ENCODE measurements around the gene LGR6.

Gene LGR6

GRCh38 chr1:202207292-202207691 is 13.7 kb downstream of the LGR6 start:
- TF ChIP-seq, protein P1, sequence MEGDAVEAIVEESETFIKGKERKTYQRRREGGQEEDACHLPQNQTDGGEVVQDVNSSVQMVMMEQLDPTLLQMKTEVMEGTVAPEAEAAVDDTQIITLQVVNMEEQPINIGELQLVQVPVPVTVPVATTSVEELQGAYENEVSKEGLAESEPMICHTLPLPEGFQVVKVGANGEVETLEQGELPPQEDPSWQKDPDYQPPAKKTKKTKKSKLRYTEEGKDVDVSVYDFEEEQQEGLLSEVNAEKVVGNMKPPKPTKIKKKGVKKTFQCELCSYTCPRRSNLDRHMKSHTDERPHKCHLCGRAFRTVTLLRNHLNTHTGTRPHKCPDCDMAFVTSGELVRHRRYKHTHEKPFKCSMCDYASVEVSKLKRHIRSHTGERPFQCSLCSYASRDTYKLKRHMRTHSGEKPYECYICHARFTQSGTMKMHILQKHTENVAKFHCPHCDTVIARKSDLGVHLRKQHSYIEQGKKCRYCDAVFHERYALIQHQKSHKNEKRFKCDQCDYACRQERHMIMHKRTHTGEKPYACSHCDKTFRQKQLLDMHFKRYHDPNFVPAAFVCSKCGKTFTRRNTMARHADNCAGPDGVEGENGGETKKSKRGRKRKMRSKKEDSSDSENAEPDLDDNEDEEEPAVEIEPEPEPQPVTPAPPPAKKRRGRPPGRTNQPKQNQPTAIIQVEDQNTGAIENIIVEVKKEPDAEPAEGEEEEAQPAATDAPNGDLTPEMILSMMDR (IDR thresholded peaks at IDR 0.05; ENCODE audit: low read depth, low read length), result no peak
- DNase-seq (ENCODE audit: low read depth in 2 of 2), result peak; percentile 61 to 86
- H3K4me3 ChIP-seq (replicated peaks in 1 of 2; ENCODE audit: low read depth in 2 of 2, low read length in 2 of 2), result no peak overlapping the region

DNA sequence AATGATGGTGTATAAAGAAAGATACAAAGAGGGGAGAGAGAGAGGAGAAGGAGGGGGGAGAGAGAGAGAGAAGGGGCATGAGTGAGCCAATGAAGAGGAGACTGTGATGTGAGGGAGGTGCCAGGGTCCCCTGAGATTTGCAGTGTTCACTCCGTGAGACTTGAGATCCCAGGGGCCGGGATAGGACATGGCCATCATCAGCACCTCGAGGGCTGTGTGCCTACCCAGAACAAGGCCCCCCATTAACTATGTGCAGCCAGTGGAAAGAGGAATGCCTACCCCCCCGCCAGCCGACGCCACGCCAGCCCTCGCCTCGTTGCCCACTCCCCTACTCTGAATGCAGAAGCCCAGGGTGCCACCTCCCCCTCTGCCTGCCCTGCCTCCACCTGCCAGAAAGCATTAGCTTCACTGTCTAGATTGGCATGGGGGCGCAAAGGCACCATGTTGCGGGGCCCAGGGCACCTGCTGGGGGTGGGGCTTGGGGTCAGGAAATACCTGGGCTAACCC is 14.8 kb downstream of the LGR6 start:
- TF ChIP-seq, protein P1 (IDR thresholded peaks at IDR 0.05; ENCODE audit: low read depth, low read length), result no peak
- H3K4me3 ChIP-seq (replicated peaks in 1 of 2; ENCODE audit: low read depth in 2 of 2, low read length in 2 of 2), result no peak overlapping the region

DNA sequence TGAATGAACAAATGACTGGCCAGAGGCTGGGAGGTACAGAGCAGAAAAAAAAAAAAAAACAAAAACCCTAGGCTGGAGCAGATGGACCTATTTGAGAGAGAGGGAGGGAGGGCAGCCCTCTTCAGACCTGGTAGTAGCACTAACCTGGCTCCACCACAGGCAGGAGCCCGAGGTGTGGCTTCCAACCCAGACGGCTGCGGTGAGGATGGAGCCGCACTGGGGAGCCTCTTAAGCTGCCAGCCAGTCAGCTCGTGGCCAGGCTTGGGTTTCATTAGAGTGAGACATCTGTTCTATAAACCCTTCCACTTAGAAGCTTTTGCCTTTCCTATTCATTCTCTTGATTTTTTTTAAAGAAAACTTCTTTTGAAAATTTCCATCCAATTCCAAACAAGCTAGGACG is 16.8 kb downstream of the LGR6 start:
- TF ChIP-seq, protein P1 (IDR thresholded peaks at IDR 0.05; ENCODE audit: low read depth, low read length), result no peak
- DNase-seq (ENCODE audit: low read depth in 2 of 2), result no peak
- no peak overlapping the region for H3K4me3 ChIP-seq (replicated peaks in 1 of 2; ENCODE audit: low read depth in 2 of 2, low read length in 2 of 2)

More for the DNA sequence above, 14.8 kb downstream of the LGR6 start:
- DNase-seq (ENCODE audit: low read depth in 2 of 2), result no peak

DNA sequence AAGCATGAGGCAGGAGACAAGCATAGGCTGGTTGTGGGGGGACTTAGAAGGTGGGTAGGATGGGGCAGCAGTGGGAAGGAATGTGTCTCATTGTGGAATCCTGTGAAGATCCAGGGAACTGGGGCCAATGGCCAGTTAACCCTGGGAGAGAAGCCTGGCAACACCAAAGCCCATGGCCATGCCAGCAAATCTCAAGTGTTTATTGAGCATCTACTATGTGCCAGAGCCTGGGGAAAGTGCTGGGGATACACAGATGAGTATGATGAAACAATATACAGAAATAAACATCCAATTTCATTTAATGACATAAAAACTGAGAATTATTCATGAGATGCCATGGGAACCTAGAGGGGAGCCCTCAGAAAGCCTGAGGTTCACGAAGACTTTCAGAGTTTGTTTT is 17.4 kb downstream of the LGR6 start:
- no peak overlapping the region for H3K4me3 ChIP-seq (replicated peaks in 1 of 2; ENCODE audit: low read depth in 2 of 2, low read length in 2 of 2)
- TF ChIP-seq, protein P1 (IDR thresholded peaks at IDR 0.05; ENCODE audit: low read depth, low read length), result no peak
- no peak for DNase-seq (ENCODE audit: low read depth in 2 of 2)

DNA sequence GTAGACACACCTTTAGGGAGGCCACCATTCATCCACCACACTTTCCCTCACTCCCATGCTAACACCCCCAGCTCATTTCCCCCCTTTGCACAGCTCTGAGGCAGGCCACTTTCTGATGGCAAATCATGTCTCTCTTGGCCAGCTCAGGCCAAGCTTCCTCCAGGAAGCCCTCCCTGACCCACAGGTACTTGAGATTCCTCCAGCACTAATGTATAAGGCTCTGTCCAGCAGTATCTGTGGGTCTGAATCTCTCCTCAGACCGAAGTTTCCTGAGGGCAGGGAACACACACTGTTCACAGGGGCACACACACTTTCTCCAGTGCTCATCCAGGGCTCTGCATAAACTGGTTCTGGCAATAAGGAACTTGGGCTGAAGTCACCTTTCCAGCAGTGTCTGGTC is 19.2 kb downstream of the LGR6 start:
- H3K4me3 ChIP-seq (replicated peaks in 1 of 2; ENCODE audit: low read depth in 2 of 2, low read length in 2 of 2), result no peak overlapping the region
- TF ChIP-seq, protein P1 (IDR thresholded peaks at IDR 0.05; ENCODE audit: low read depth, low read length), result no peak
- no peak for DNase-seq (ENCODE audit: low read depth in 2 of 2)

GRCh38 chr1:202213361-202214088 is 19.9 kb downstream of the LGR6 start:
- TF ChIP-seq, protein P1 (IDR thresholded peaks at IDR 0.05; ENCODE audit: low read depth, low read length), result no peak
- H3K4me3 ChIP-seq (replicated peaks in 1 of 2; ENCODE audit: low read depth in 2 of 2, low read length in 2 of 2), result peak overlapping the region in 1 of 2 donors; percentile 19
- no peak for DNase-seq (ENCODE audit: low read depth in 2 of 2)
